SK-N-MC (cell line): ENCODE measurements around the gene GYPE.

ENCODE experiments used
- EZH2 ChIP-seq: fragments of 200-600 bp; sonication (generic); IDR thresholded peaks from one replicate; pipeline ENCODE4 v1.6.1; 2017; ENCODE audit warnings: antibody characterized with exemption
- POLR2AphosphoS5 ChIP-seq: IDR thresholded peaks from 2 replicates; pipeline ENCODE4 v1.6.1; 2012; ENCODE audit warnings: mild to moderate bottlenecking, low read depth, low read length, borderline replicate concordance

GRCh38 chr4:143882892-143883291 lies 22.5 kb downstream of the GYPE start:
- TF ChIP-seq POLR2AphosphoS5, result no peak
- TF ChIP-seq EZH2, result no peak
